ENCODE measurements around the gene REEP1. TPM values are rescaled to one million over a fixed set of nuclear protein-coding genes. Genes with fewer than 3 reads are reported as not detected.
A peak's percentile ranks its signal among the peaks of the same experiment; 100 is the strongest.

REEP1 gene
- total RNA-seq, 2 donors from 2014 or later, result 0.38 to 0.63 TPM

DNA sequence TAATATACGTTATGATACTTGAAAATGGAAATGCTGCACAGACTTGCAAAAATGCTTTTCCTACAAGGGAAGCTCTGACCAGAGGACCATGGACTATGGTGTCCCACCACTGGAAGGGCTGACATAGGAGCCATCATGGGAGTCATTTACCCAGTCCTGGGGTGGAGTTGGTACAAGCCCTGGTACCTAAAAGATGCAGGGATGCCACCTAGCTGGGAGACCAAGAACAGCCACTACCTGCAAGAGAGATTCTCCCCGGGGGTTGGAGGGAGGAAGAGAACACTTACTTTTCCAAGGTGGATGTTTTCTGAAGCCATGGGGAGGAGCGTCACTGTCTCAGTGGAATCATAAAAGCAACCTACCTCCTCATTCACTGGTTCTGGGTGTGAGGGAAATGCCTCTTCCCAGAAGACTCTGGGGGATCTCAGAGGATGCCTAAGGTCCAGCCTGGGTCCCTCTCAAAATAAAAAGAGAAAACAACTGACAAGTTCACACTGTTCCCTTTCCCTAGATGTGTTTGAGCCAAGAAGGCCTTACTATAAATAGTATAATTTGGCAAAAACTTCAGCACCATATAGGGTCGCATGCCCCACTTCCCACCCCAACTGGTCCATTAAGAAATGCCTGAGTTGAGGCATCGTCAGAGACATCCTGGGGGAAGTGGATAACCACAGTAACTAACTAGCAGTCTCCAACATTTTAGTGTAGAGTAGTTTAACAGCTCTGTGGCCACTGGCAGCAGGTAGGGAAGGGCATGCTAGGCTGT is 39.9 kb downstream of the REEP1 start:
- Mint-ChIP-seq H3K27me3 (ENCODE audit: low read depth) (peaks cover 8% of the 10 kb centered on the region), H3K4me1 (ENCODE audit: low read depth) (no peaks in the 10 kb centered on the region), H3K9me3 (no peaks in the 10 kb centered on the region), H3K27ac (no peak overlapping the region), H3K4me3 (no peak overlapping the region), H3K36me3 (ENCODE audit: insufficient read depth in 2 of 2) (no peaks in the 10 kb centered on the region)
- peak; percentile 51 to 53 for ATAC-seq (replicated peaks in 1 of 2)
- DNase-seq, result peak; percentile 4 to 10

DNA sequence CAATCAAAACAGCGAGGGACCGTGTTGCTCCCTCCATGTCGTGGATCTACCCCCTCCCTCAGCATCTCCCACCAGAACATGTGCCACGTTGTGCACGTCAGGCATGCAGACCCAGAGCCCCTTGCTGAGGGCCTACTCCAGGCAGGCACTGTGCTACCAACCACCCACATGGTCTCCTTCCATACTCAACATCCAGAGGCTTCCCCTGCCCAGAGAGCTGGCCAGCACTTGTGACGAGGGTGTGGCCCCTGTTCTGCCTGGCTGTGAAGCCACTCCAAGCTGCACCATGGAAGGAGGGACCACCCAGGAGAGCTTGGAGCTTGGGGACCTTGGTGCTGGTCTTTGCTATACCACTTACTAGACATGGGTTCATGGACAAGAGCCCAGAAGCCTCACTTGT is 40.5 kb downstream of the REEP1 start:
- H3K9me3 Mint-ChIP-seq, result no peaks in the 10 kb centered on the region
- DNase-seq (no peak), ATAC-seq (replicated peaks in 1 of 2) (no peak)
- H3K27me3 Mint-ChIP-seq (ENCODE audit: low read depth), result peaks cover 8% of the 10 kb centered on the region
- no peak overlapping the region for H3K4me3 Mint-ChIP-seq
- H3K4me1 Mint-ChIP-seq (ENCODE audit: low read depth), result no peaks in the 10 kb centered on the region
- H3K36me3 Mint-ChIP-seq (ENCODE audit: insufficient read depth in 2 of 2), result no peaks in the 10 kb centered on the region
- no peak overlapping the region for H3K27ac Mint-ChIP-seq

DNA sequence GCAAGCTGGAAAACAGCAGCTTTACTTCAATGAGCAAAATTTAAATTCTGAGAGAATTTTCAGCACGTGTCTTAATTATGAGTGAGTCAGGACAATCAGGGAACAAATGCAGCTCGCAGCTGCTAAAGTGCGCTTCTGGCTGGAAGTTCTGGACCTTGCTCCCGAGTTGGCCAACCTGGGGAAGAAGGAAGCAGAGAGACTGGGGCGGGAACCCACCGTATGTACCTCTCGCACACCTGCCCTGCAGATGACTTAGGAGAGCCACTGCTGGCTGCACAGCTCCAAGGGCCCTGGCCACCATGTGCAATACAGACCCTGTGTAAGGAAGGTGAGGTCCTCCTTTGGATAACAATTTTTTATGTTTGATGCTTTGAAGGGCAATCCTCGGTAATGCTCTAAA is 42.4 kb downstream of the REEP1 start:
- Mint-ChIP-seq H3K4me3 (no peak overlapping the region), H3K9me3 (no peaks in the 10 kb centered on the region), H3K27ac (no peak overlapping the region), H3K4me1 (ENCODE audit: low read depth) (no peaks in the 10 kb centered on the region), H3K36me3 (ENCODE audit: insufficient read depth in 2 of 2) (no peaks in the 10 kb centered on the region), H3K27me3 (ENCODE audit: low read depth) (peaks cover 9% of the 10 kb centered on the region)
- no peak for ATAC-seq (replicated peaks in 1 of 2)
- no peak for DNase-seq

DNA sequence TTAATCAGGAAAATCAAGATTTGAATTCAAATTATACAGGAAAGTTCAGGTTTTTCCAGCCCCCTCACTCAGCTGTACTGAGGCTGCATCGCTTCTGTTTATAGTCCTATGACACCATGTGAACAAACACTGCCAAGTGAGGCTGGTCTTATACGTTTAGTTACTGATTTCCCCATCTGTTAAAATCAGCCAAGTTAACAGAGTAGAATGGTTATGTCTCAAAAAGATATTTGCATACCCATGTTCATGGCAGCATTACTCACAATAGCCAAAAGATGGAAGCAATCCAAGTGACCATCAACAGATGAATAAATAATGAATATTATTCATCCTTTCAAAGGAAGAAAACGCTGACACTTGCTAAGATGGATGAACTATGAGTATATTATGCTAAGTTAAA is 43.8 kb downstream of the REEP1 start:
- no peak overlapping the region for H3K4me3 Mint-ChIP-seq
- H3K4me1 Mint-ChIP-seq (ENCODE audit: low read depth), result no peaks in the 10 kb centered on the region
- H3K9me3 Mint-ChIP-seq, result no peaks in the 10 kb centered on the region
- DNase-seq (no peak), ATAC-seq (replicated peaks in 1 of 2) (no peak)
- no peak overlapping the region for H3K27ac Mint-ChIP-seq
- peaks cover 16% of the 10 kb centered on the region for H3K27me3 Mint-ChIP-seq (ENCODE audit: low read depth)
- H3K36me3 Mint-ChIP-seq (ENCODE audit: insufficient read depth in 2 of 2), result no peaks in the 10 kb centered on the region

DNA sequence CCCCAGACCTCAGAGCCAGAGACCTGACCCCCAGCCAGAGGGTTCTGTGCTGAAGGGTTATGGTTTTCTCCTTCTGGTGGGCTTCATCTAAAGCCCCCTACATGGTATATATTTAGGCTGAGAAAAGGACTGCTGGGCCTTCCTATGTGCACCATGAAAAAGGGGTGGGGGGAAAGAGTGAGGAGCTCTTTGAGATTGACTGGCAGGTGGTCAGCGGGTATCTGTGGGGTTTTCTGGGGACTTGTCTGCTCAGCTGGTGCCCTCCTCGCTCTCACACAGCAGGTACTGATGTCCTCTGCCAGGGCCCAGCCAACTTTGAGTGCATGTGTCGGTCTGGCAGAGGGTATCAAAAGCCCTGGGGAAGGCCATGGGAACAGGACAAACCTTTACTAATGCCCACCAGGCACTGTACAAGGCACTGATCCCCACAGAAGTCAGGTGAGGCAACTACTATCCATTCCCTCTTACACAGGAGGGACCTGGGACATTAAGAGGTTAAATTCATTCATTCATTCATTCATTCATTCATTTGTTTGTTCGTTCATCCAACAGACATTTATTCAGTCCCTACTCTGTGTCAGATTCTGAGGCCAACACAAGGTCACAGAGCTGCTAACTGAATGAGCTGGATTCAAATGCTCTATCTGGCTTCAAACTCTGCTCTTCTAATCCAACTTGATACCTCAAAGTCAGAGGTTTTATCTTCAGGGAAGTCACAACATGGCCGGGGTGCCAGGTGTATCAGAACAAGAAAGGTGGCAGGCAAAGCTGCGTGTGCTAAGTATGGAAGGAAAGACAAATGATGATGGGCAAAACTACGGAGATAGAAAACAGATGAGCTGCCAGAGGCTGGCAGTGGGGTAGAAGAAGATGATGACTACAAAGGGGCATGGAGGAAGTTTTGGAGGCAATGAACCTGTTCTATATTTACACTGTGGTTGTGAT is 44.6 kb downstream of the REEP1 start:
- Mint-ChIP-seq H3K27ac (no peak overlapping the region), H3K4me3 (no peak overlapping the region), H3K36me3 (ENCODE audit: insufficient read depth in 2 of 2) (no peaks in the 10 kb centered on the region)

DNA sequence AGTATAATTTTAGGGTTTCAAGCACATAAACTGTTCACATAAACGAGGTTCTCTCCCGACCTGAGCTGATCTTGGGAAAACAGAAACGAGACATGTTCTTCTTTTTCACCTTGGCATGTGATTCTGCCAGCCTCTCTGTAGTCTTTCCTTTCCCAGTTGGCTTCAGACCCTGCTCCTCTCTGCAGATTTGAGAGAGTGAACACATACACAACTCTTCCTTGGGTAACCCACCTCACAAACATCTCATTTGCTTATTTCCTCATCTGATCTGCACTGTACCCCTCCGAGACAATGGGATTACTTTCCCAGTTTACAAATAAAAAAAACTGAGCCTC is 46.1 kb downstream of the REEP1 start:
- DNase-seq (no peak), ATAC-seq (replicated peaks in 1 of 2) (no peak)
- no peaks in the 10 kb centered on the region for H3K4me1 Mint-ChIP-seq (ENCODE audit: low read depth)
- no peak overlapping the region for H3K27ac Mint-ChIP-seq
- H3K9me3 Mint-ChIP-seq, result no peaks in the 10 kb centered on the region
- H3K36me3 Mint-ChIP-seq (ENCODE audit: insufficient read depth in 2 of 2), result no peaks in the 10 kb centered on the region
- no peak overlapping the region for H3K4me3 Mint-ChIP-seq
- peaks cover 17% of the 10 kb centered on the region for H3K27me3 Mint-ChIP-seq (ENCODE audit: low read depth)

More for the DNA sequence above, 44.6 kb downstream of the REEP1 start:
- H3K4me1 Mint-ChIP-seq (ENCODE audit: low read depth), result no peaks in the 10 kb centered on the region
- DNase-seq (no peak), ATAC-seq (replicated peaks in 1 of 2) (no peak)
- H3K9me3 Mint-ChIP-seq, result no peaks in the 10 kb centered on the region
- peaks cover 16% of the 10 kb centered on the region for H3K27me3 Mint-ChIP-seq (ENCODE audit: low read depth)

DNA sequence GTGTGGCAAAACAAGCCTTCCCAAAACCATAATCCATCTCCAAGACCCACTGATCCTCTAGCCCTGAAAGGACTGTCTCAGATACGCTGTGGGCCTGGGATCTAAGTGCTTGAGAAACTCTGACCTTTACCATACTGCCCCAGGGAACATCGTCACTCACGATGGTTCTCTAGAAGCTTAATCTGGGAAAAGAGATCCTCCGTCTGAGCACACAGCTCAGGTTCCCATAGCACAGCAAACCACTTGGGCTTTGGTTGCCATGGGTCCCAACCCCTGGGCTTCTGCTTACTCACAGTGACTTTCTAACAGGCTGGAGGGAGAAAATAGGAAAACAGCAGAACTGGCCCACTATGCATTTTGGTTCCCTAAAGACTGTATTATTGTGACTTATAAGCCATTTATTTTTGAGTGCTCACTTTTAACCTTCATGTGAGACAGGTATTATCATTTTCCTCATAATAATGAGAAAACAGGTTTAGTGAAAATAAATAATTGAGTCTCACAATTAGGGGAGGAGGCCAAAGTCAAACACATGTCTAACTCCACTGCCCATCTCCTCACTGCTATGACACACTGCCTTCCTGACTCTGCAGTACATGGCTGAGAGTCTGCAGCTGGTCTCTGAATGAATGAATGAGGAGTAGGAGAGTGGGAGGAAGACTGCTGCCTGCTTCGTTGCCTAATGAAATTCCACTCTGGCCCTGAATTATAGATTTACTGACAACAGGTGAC is 46.7 kb downstream of the REEP1 start:
- H3K4me1 Mint-ChIP-seq (ENCODE audit: low read depth), result no peaks in the 10 kb centered on the region
- H3K9me3 Mint-ChIP-seq, result no peaks in the 10 kb centered on the region
- H3K27me3 Mint-ChIP-seq (ENCODE audit: low read depth), result peaks cover 22% of the 10 kb centered on the region
- ATAC-seq (replicated peaks in 1 of 2) (no peak), DNase-seq (no peak)
- H3K4me3 Mint-ChIP-seq, result no peak overlapping the region
- no peaks in the 10 kb centered on the region for H3K36me3 Mint-ChIP-seq (ENCODE audit: insufficient read depth in 2 of 2)
- no peak overlapping the region for H3K27ac Mint-ChIP-seq

DNA sequence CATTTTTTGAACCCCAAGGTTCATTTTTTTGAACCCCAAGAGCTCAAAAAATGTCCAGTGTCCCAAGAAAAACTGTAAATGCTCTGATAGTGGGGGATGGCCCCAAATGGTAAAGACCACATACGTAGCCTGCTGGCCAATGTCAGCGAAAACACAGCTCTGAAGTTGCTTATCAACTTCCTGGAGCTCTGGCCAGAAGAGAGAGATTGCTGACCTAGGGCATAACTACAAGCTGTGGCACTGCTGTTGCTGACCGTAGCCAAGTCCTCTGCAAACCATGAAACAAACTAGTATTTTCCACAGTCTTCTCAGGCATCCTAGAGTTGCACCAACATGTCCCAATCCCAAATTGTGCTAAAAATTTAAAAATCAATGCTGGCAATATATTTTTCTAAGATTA is 50.9 kb downstream of the REEP1 start:
- Mint-ChIP-seq H3K27ac (no peak overlapping the region), H3K4me3 (no peak overlapping the region), H3K9me3 (no peaks in the 10 kb centered on the region), H3K4me1 (ENCODE audit: low read depth) (no peaks in the 10 kb centered on the region), H3K36me3 (ENCODE audit: insufficient read depth in 2 of 2) (no peaks in the 10 kb centered on the region), H3K27me3 (ENCODE audit: low read depth) (peaks cover 25% of the 10 kb centered on the region)
- no peak for ATAC-seq (replicated peaks in 1 of 2)
- DNase-seq, result no peak

DNA sequence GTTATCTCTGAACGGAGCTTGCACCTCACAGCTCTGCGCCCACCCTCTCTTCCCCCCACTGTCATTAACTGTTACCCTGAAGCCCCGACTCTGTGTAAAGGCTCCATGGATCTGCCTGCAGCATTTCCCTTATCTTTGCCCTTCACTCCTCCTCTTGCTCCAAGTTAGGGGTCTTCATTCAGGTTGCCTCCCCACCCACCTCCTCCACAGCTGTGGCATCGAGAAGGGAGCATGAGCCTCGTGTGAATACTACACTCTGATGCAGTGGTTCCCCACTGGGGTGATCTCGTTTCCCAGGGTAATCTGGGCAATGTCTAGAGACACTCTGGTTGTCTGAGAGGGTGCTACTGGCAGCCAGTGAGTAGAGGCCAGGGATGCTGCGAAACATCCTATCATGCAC is 51.4 kb downstream of the REEP1 start:
- Mint-ChIP-seq H3K4me3 (no peak overlapping the region), H3K36me3 (ENCODE audit: insufficient read depth in 2 of 2) (no peaks in the 10 kb centered on the region), H3K4me1 (ENCODE audit: low read depth) (no peaks in the 10 kb centered on the region), H3K27me3 (ENCODE audit: low read depth) (peaks cover 21% of the 10 kb centered on the region), H3K27ac (no peak overlapping the region), H3K9me3 (no peaks in the 10 kb centered on the region)
- ATAC-seq (replicated peaks in 1 of 2) (no peak), DNase-seq (no peak)

DNA sequence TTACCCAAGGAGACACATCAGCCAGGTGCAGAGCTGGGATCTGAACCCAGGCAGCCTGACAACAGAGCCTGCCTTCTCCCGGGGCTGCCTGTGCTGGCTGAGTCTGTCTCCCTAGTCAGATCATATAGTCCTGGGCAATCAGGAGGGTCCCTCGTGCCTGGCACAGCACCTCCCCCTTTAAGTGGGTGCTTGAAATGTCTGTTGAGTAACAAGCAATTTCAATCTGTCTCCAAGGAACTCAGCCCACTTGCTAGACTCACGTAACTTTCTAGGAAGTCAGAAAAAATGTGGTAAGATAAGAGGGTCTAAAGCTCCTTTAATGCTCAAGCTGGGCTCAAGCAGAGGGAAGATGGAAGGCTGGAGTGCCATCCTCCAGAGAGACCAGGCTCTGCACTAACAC is 51.9 kb downstream of the REEP1 start:
- no peak for ATAC-seq (replicated peaks in 1 of 2)
- Mint-ChIP-seq H3K4me3 (no peak overlapping the region), H3K4me1 (ENCODE audit: low read depth) (no peaks in the 10 kb centered on the region), H3K36me3 (ENCODE audit: insufficient read depth in 2 of 2) (no peaks in the 10 kb centered on the region), H3K9me3 (no peaks in the 10 kb centered on the region), H3K27ac (no peak overlapping the region), H3K27me3 (ENCODE audit: low read depth) (peaks cover 21% of the 10 kb centered on the region)
- no peak for DNase-seq

DNA sequence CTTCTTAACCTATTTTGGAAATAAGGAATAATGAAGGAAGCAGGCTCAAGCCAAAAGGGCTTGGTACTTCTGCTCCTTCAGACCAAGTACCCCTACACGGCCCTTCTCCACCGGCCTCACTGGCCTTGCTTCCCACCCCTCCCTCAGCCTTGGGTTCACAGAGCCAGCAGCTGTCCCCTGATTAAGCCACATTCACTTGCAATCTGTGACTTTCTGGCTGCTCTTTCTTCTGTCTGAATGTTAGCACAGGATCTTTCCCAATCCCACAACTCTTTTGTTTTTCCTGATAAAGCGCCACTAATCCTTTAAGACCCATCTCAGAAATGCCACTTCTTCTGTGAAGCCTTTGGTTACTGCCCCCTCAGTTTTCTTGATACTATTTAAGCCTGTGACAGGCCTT is 52.4 kb downstream of the REEP1 start:
- Mint-ChIP-seq H3K36me3 (ENCODE audit: insufficient read depth in 2 of 2) (no peaks in the 10 kb centered on the region), H3K4me3 (no peak overlapping the region), H3K9me3 (no peaks in the 10 kb centered on the region), H3K27ac (no peak overlapping the region), H3K27me3 (ENCODE audit: low read depth) (peaks cover 19% of the 10 kb centered on the region), H3K4me1 (ENCODE audit: low read depth) (no peaks in the 10 kb centered on the region)
- ATAC-seq (replicated peaks in 1 of 2) (no peak), DNase-seq (no peak)

DNA sequence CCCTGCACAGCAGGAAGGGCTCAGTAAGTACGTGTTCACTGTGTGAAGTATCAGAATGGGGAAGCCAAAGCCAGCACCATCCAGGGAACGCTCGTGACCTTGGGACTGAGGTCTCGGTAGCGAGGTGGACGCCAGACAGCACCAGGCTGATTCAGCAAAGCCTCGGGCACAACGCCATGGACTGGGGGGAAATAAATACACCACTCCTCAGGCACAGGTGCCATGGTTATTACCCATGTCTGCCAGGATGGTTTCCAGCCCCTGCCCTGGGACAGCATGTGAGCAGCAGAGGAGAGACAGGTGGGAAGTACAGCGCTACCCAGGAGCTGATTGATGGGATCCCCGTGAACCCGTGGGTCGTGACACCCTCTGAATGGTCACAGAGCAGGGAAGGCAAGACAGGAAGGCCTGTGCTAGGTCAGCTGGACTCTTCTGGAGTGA is 53.0 kb downstream of the REEP1 start:
- no peaks in the 10 kb centered on the region for H3K36me3 Mint-ChIP-seq (ENCODE audit: insufficient read depth in 2 of 2)
- no peak for ATAC-seq (replicated peaks in 1 of 2)
- peaks cover 14% of the 10 kb centered on the region for H3K27me3 Mint-ChIP-seq (ENCODE audit: low read depth)
- H3K9me3 Mint-ChIP-seq, result no peaks in the 10 kb centered on the region
- H3K27ac Mint-ChIP-seq, result no peak overlapping the region
- DNase-seq, result no peak
- no peak overlapping the region for H3K4me3 Mint-ChIP-seq
- H3K4me1 Mint-ChIP-seq (ENCODE audit: low read depth), result no peaks in the 10 kb centered on the region

DNA sequence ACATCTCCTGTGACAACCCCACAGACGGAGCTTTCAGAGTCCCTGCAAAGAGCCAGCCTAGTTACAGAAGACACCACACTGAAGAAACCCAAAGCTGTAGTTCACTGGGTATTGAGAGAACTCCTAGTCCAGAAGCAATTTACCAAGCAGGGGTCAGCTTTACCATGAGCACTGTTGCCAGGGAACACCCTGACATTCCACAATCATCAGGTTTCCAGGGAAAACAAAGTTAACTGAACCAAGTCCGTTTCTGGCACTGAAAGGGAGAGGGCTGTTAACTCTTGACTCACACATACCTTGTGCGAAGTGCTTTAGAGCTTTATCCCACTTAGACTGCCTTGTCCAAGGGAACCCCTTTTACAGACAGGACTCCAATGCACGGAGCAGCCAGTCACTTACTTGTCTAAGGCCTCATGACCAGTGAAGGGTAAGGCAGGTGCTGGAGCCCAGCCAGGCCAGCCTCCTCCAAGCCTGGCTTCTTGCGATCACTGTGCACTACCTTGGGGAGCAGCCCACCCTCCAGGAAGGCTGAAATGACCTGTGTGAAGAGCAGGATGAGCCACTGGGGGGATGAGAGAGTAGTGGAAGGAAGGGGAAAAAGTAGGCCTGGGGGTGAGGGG is 53.9 kb downstream of the REEP1 start:
- H3K27ac Mint-ChIP-seq, result no peak overlapping the region
- no peaks in the 10 kb centered on the region for H3K36me3 Mint-ChIP-seq (ENCODE audit: insufficient read depth in 2 of 2)
- DNase-seq (no peak), ATAC-seq (replicated peaks in 1 of 2) (no peak)
- H3K4me3 Mint-ChIP-seq, result no peak overlapping the region
- no peaks in the 10 kb centered on the region for H3K4me1 Mint-ChIP-seq (ENCODE audit: low read depth)
- H3K9me3 Mint-ChIP-seq, result no peaks in the 10 kb centered on the region
- H3K27me3 Mint-ChIP-seq (ENCODE audit: low read depth), result peaks cover 19% of the 10 kb centered on the region
